ENCODE data around the gene LHFPL6.

DNA sequence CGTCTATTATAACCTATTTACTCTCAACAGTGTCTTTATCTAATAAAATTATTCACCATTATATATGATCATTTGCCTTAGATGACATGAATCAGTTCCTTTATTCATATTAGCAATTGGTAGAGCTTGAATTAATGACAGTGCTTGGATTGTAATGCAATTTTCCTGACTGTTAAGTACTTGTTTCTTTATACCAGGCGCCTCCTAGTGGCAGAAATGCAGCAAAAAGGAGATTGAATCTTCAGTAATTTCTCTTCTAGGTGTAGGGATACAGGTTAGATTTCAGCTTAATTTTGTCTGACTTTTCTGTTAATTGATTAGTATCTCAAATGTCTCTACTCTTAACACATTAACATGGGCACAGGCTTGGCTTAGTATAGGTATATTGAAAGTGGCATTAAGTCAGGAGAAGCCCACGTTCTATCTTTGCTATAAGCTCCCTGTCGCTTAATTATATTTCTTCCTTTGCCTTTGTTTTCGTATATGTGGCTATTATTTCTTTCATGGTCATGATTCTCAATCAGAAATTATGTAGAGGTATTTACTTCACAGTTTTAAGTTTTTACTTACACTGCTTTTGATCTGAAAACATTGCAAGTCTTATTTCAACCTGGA lies 9.1 kb upstream of the LHFPL6 start:
- TF ChIP-seq, protein P1, sequence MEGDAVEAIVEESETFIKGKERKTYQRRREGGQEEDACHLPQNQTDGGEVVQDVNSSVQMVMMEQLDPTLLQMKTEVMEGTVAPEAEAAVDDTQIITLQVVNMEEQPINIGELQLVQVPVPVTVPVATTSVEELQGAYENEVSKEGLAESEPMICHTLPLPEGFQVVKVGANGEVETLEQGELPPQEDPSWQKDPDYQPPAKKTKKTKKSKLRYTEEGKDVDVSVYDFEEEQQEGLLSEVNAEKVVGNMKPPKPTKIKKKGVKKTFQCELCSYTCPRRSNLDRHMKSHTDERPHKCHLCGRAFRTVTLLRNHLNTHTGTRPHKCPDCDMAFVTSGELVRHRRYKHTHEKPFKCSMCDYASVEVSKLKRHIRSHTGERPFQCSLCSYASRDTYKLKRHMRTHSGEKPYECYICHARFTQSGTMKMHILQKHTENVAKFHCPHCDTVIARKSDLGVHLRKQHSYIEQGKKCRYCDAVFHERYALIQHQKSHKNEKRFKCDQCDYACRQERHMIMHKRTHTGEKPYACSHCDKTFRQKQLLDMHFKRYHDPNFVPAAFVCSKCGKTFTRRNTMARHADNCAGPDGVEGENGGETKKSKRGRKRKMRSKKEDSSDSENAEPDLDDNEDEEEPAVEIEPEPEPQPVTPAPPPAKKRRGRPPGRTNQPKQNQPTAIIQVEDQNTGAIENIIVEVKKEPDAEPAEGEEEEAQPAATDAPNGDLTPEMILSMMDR (IDR thresholded peaks at IDR 0.05; ENCODE audit: poor library complexity): peak; percentile 89
- no peak for TF ChIP-seq EZH2phosphoT487 (IDR thresholded peaks at IDR 0.05; ENCODE audit: low read depth, severe bottlenecking, unreplicated experiment)

Measured in hepatocyte (in vitro differentiated cells).